GM18951 (cell line): ENCODE measurements around the gene RAD51B.

Experiments
- POLR2A ChIP-seq: IDR thresholded peaks from 4 replicates; pipeline ENCODE4 v1.6.1; 2011; ENCODE audit warnings: mild to moderate bottlenecking; ENCODE audit not compliant: insufficient read length, insufficient read depth; ENCODE audit errors: extremely low read depth
- in situ Hi-C: fragments of 300-500 bp; cut with MboI; formaldehyde crosslinking; loops from one replicate; pipeline ENCODE4 v1.12.0; 2022; ENCODE audit warnings: low sequenced_read_pairs, mixed read lengths, inconsistent platforms; ENCODE audit not compliant: unreplicated experiment

Gene RAD51B

DNA sequence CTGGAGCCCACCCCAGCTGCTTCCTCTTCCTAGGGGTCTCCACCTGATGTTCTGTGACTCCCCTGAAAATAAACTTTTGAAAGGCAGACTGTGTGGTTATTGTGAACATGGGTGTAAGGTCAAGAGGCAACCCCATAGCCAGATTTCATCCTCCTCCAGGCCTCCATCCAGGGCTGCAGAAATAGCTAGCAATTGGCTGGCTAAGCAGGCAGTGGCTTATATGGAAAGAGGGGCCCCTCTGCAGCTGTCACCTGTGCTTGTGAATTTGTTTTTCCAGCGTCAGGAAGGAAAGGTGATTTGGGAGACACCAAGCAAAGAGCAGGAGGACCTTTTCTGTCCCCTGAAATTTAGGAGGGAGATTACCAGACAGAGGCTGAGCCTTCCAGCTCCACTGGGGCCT, 917.5 kb downstream of the RAD51B start:
- in situ Hi-C loops, result no loop called here
- TF ChIP-seq POLR2A, result no peak

DNA sequence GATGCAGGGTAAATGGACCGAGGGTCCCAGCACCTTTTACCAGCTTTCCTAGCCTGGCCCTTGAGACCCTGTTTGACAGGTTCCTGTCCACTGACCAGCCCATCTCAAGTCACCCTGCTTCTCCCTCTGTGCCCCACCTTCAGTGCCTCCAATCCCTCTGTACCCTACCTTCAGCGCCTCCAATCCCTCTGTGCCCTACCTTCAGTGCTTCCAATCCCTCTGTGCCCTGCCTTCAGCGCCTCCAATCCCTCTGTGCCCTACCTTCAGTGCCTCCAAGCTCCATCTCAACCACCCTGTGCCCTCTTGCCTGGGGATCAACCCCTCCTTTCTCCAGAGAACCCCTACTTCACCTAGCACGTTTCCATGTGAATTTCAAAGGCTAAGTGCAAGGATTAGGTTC, 919.0 kb downstream of the RAD51B start:
- TF ChIP-seq POLR2A, result no peak
- in situ Hi-C loops, result no loop called here

DNA sequence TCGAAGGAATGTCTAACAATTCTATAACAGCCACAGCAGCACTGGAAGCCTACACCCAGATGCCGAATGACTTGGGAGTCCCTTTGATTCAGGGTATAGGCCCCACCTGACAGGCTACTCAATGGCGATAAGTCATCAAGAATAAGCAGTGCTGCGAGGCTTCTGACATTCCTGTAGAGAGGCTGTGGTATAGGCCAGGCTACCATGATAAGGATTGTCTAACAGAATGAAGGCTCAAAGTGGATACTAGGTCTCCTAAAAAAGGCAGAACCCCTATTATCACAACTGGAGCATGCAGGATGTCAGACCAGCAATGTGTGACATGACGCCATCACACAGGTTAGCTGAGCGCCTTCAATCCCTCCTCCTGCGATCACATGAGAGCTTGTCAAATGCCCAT, 920.1 kb downstream of the RAD51B start:
- no peak for TF ChIP-seq POLR2A
- in situ Hi-C loops, result no loop called here

DNA sequence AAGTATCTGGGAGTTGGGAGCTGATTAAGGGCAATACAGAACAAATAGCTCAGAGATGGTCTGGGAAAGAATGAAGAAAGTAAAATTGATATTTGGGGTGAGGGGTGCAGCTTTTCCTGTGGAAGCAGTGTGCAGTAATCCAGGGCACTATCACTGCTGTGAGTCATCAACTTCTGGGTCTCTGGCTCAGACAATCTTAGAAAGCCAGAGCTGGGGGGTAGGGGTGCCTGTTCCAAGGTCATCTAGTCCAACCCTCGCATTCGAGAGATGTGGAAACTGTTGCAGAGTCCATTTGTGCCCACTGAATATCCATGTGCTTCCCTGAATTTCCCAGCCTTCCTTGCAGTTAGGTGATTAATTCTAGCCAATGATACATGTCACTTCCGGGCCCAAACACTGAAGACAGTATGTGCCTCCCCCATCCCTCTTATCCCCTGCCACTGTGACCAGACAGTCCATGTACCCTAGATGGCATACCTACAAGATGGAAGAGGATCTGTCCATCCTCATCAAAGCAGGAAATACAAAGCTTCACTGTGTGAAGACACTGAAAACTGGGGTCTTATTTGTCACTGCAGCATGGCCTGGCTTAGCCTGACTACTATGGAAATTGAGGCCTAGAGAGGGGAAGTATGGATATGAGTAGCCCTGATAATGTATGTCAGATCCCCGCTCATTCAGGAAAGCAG, 921.4 kb downstream of the RAD51B start:
- in situ Hi-C loops, result no loop called here
- no peak for TF ChIP-seq POLR2A

DNA sequence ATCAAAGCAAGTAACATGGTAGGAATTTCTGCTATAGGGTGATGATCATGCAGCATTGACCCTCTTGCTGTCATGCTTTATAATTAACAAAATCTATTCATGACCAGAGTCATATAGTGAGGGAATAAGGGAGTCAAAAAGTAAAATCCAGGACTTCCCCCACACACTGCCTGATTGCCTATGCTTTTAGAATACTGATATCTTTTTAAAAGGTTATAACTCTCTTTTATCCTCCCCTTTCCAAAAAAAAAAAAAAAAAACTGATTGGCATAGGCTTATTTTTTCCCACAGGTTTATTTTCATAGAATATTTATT, 921.9 kb downstream of the RAD51B start:
- in situ Hi-C loops, result no loop called here
- no peak for TF ChIP-seq POLR2A

DNA sequence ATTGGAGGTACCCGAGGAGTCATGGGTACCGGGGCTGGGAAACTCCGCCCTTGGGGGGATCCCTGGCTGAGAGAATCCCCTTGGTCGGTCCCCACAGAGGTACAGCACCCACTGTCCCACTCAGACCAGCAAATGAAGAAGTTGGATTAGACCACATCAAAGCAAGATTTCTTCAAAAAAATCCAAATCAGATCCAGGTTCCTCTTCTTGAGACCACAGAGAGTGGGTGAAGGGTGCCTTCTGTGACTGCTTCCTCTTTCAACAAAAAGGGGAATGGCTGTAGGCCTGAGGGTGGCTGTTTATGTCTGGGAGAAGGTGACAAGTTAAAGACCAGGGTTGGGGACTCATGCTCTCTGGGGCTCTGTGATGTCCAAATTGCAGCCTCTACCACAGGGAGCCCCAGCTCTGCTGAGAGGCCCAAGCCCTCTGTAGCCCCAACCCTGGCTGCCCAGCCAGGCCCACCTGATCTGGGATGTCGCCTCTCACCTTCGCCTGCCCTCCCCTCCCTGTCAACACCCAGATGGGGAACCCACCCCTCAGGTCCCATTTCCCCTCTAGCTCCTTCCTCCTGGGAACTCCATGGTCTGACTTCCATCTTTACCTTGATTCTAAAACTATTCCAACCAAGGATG, 922.4 kb downstream of the RAD51B start:
- no peak for TF ChIP-seq POLR2A
- in situ Hi-C loops, result no loop called here

DNA sequence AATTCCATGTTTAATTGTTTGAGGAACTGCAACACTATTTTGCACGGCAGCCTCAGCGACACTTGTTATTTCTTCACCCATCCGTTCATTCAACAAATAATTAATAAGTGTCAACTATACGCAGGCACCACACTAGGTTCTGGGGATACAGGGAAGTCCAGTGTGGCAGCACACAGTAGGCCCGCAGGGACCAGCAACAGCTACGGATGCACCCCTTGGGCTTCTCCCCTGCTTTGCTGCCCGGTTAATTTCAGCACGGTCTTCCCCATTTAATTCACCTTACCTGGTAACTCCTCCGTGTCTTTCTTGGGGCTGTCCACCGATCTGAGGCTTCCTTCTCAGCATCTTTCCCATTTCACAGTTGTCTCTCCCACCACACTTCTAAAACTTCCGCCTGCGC, 925.0 kb downstream of the RAD51B start:
- no peak for TF ChIP-seq POLR2A
- in situ Hi-C loops, result no loop called here

DNA sequence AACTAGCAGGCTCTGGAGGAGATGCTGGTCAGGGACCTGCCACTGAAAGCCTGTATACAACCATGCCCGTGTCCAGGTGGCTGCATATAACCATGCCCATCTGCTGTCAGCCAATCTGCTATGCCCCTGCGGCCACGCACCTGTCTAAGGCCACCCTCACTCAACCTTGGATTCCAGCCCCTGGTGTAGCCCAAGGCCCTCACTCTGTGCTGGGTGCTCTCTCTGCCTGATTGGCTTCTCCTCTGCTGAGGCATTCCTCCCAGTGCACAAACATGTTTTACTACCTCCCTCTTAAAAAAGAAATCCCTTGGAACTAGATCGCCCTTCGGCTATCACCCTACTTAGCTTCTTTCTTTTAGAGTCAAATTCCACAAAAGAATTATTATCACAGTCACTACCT, 927.8 kb downstream of the RAD51B start:
- no peak for TF ChIP-seq POLR2A
- in situ Hi-C loops, result no loop called here

DNA sequence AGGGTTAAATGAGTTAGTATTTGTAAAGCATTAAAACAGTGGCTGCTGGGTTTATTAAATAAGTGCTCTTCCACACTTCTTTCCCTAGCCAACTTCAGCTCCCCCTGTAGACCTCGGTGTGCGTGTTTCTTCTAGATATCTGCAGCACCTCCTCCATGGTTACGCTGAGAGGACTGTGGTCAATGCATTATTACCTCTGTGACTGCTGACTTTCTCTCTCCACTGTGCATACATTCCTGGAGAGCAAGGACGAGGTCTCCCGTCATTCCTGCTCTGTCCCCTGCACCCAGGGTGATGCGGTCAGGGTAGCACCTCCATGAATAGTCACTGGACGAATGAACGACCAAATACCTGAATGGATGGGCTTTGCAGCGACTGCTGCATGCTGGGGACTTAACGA, 928.7 kb downstream of the RAD51B start:
- TF ChIP-seq POLR2A, result no peak
- in situ Hi-C loops, result no loop called here

DNA sequence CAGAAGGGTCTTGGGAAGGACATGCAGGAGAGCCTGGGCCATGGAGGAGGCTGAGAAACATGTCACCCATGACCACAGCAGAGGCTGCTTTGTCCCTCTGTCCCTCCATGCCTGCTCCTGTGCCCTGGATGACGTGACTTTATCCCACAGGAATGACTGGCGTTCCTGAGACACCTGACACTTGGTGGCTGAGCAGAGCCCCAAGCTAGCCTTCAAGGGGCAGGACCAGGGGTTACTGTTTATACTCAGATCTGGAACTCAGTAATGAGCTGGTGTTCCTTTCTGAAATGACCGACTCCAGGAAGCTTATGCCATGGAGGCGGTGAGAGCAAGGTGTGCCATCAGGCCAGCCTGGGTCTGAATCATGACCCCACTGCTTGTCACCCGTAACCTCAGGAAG, 929.1 kb downstream of the RAD51B start:
- in situ Hi-C loops, result no loop called here
- TF ChIP-seq POLR2A, result no peak

DNA sequence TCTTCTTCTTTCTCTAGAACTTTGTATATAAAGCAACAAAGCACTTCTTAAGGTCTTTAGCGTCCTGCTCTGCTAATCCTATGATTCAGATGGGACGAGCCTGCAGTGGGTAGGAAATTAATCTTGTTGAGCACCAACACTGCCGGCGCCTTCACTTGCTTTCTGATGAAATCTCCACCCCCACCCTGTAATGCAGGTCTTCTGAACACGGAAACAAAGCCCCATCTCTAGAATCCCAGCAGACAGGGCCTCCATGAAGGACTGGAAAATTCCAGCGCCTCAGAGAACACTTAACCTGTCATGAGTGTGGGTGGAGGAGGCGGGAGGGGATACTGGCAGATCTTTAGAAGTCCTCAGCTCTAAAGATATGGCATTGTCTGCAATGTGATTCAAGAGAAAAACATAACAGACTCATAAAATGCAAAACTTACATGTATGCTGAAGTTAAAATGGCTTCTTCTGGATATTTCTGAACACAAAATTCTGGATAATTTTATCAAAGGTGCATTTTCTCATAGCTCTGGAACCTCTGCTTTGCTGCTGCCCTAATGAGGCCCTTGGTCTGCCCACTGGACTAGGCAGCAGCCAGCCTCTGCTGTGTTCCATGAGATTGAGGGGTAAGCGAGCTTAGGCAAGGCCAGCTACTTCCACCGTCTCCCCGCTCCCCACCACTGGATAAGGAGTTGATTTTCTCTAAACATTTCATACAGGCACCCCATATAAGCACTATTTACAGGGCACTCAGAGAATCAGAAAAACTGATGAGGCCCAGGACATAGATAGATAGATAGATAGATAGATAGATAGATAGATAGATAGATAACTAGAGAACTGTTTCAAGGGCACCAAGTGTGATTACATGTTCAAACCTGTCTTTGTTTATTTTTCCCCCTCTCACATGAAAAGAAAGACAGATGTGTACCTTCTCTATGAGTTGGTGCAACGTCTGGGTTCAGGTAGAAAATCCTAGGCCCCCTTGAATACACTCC, 930.2 kb downstream of the RAD51B start:
- in situ Hi-C loops, result no loop called here

DNA sequence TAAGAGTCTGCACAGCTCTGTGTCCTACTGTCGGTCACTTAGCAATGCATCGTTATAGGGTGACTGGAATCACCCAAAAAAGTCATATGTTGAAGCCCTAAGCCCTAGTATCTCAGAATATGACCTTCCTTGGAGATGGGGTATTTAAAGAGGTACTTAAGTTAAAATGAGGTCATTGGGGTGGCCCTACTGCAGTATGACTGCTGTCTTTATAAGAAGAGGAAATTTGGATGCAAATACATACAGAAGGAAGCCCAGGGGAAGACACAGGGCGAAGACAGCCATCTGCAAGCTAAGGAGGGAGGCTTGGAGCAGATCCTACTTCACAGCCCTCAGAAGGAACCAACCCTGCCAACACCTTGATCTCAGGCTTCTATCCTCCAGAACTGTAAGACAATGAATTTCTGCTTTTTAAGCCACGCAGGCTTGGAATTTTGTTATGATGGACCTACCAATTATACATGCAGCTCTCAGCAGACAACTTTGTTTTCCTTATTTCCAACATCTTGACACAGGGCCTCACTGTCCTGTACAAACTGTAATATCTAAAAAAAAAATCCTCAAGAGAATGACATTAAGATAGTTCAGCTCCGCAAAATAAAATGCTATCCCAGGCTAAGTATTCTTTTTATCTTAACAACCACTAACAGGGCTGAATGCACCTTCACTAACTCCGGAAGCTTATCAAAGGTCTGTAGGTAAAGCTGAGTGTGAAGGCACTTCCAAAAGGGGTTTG, 932.9 kb downstream of the RAD51B start:
- TF ChIP-seq POLR2A, result no peak
- in situ Hi-C loops, result no loop called here

More for the DNA sequence above, 930.2 kb downstream of the RAD51B start:
- no peak for TF ChIP-seq POLR2A

DNA sequence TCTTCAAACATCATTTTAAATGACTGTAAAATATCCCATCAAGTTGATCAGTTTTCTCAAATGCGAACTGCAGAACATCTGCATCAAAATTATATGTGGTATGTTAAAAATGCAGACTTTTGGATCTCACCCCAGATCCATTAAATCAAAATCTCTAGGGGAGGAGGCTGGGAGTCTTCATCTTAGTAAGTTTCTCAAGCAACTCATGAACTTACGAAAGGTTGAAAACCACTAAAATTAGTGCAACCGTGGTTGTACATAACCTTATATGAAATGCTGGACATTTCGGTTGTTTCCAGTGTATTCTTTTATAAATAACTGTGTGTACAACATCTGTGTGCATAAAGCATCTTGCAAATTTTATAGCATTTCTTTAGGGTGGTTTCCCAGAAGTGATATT, 934.1 kb downstream of the RAD51B start:
- in situ Hi-C loops, result no loop called here
- no peak for TF ChIP-seq POLR2A
